K562 (cell line): ENCODE results near the gene TCF4. TPM values are rescaled to one million over a fixed set of nuclear protein-coding genes. Genes with fewer than 3 reads are reported as not detected.
A peak's percentile ranks its signal among the peaks of the same experiment; 100 is the strongest.

ENCODE experiments used
- ATAC-seq: fragments of 200-7000 bp; cut with Tn5 transposase; 3 replicates; pipeline ENCODE4 v1.9.1; 2020; ENCODE audit warnings: moderate library complexity
- BruUV-seq: library from RNA; stranded (reverse); fragments of 400-500 nt; replicated peaks from 2 replicates; lab custom pipeline; 2021; lab: Mats Ljungman, UMichigan
- CTCF ChIA-PET: fragments of 300-600 bp; formaldehyde crosslinking; extraction: SDS; loops from one replicate; lab custom pipeline; 2021; ENCODE audit warnings: low intra/inter-chr PET ratio; lab: Yijun Ruan, JAX
- POLR2A ChIA-PET: fragments of 300-600, 350-650 bp; sonication (Branson Sonifier 250); formaldehyde crosslinking; extraction: SDS; loops from one replicate; lab custom pipeline; 2021; ENCODE audit warnings: antibody characterized with exemption, inconsistent platforms; lab: Yijun Ruan, JAX
- DNase-seq, 4 experiments: peaks; one replicate each; pipeline versions ENCODE4 v3.0.0 to v3.0.0-alpha.2; 2011 to 2018; ENCODE audit warnings: low spot score in 3 of 4, mixed read lengths in 3 of 4; ENCODE audit errors: extremely low read depth in 1 of 4
- FAIRE-seq: peaks from 2 replicates; lab custom pipeline; 2011; peaks lifted over from hg19 to GRCh38; lab: Jason Lieb, UNC
- H2AFZ ChIP-seq: 2 replicates; pipeline ENCODE4 v1.6.0; 2011; ENCODE audit warnings: low read depth, low read length, control low read depth, inconsistent platforms
- H3K27ac ChIP-seq: fragments of 200-600 bp; 3 replicates; pipeline ENCODE4 v1.8.0; 2011; ENCODE audit warnings: low read depth, mild to moderate bottlenecking, control low read depth, inconsistent platforms, low read length, moderate library complexity, mixed read lengths; ENCODE audit errors: extremely low read depth
- H3K27me3 ChIP-seq, 2 experiments: fragments of 300-600 bp in 1 of 2; 2 replicates in 1 of 2; 3 replicates in 1 of 2; pipeline versions ENCODE4 v1.6.0 to v1.8.0; 2011; ENCODE audit warnings: inconsistent platforms in 2 of 2, low read length in 2 of 2, mild to moderate bottlenecking in 1 of 2, mixed read lengths in 1 of 2, moderate library complexity in 1 of 2; ENCODE audit not compliant: control insufficient read depth in 2 of 2, insufficient read depth in 2 of 2
- H3K36me3 ChIP-seq: fragments of 300-600 bp; 3 replicates; pipeline ENCODE4 v1.8.0; 2011; ENCODE audit warnings: mild to moderate bottlenecking, low read length, inconsistent platforms; ENCODE audit not compliant: control insufficient read depth, insufficient read depth
- H3K4me1 ChIP-seq, 2 experiments: fragments of 200-600 bp in 1 of 2; replicated peaks in 1 of 2; 2 replicates in 1 of 2; 3 replicates in 1 of 2; pipeline versions ENCODE4 v1.5.1 to v1.8.0; 2011; ENCODE audit warnings: inconsistent platforms in 2 of 2, low read length in 2 of 2, mild to moderate bottlenecking in 1 of 2, mixed read lengths in 1 of 2, moderate library complexity in 1 of 2; ENCODE audit not compliant: control insufficient read depth in 2 of 2, insufficient read depth in 2 of 2
- H3K4me2 ChIP-seq: 2 replicates; pipeline ENCODE4 v1.6.1; 2011; ENCODE audit warnings: low read length, control low read depth, inconsistent platforms, mixed read lengths; ENCODE audit not compliant: insufficient read depth
- H3K4me3 ChIP-seq: fragments of 200-600 bp; sonication (generic), shearing (Covaris generic); 2 replicates; pipeline ENCODE4 v1.5.1; 2016; ENCODE audit warnings: control low read depth, inconsistent platforms
- H3K79me2 ChIP-seq: fragments of 200-600 bp; 3 replicates; pipeline ENCODE4 v1.8.0; 2011; ENCODE audit warnings: low read length, inconsistent platforms; ENCODE audit not compliant: control insufficient read depth, insufficient read depth
- H3K9ac ChIP-seq, 2 experiments: 2 replicates each; pipeline versions ENCODE4 v1.6.0 to v1.6.1; 2011; ENCODE audit warnings: low read depth in 2 of 2, low read length in 2 of 2, control low read depth in 1 of 2, inconsistent platforms in 1 of 2, mild to moderate bottlenecking in 1 of 2, mixed read lengths in 1 of 2; ENCODE audit not compliant: insufficient read depth in 1 of 2
- H3K9me1 ChIP-seq: one replicate; pipeline ENCODE4 v1.6.0; 2011; ENCODE audit warnings: inconsistent platforms, mild to moderate bottlenecking, low read length, moderate library complexity; ENCODE audit not compliant: control insufficient read depth, insufficient read depth
- H3K9me3 ChIP-seq: replicated peaks from 2 replicates; pipeline ENCODE4 v1.5.1; 2011; ENCODE audit warnings: low read depth, low read length, inconsistent platforms; ENCODE audit not compliant: control insufficient read depth, insufficient read depth
- H4K20me1 ChIP-seq: replicated peaks from 2 replicates; pipeline ENCODE4 v1.6.1; 2011; ENCODE audit warnings: low read length, inconsistent platforms, mixed read lengths; ENCODE audit not compliant: control insufficient read depth, insufficient read depth
- BRF2 ChIP-seq: IDR thresholded peaks from 3 replicates; pipeline ENCODE4 v1.6.1; 2011; ENCODE audit warnings: borderline replicate concordance, mild to moderate bottlenecking; ENCODE audit not compliant: insufficient read length, insufficient read depth
- CC2D1A ChIP-seq: fragments of 450-650 bp; IDR thresholded peaks from 2 replicates; pipeline ENCODE4 v1.6.1; 2017; ENCODE audit warnings: mild to moderate bottlenecking
- CGGBP1 ChIP-seq: fragments of 250-450 bp; sonication (Bioruptor Pico); IDR thresholded peaks from 2 replicates; pipeline ENCODE4 v1.9.0; 2021; ENCODE audit warnings: mild to moderate bottlenecking
- ELK1 ChIP-seq: sonication (generic); formaldehyde crosslinking; IDR thresholded peaks from 2 replicates; pipeline ENCODE4 v1.8.1; 2022; ENCODE audit warnings: missing genetic modification reagents
- FOXJ2 ChIP-seq: fragments of 200-800 bp; sonication (Bioruptor generic); IDR thresholded peaks from 2 replicates; pipeline ENCODE4 v1.6.1; 2016; ENCODE audit warnings: missing genetic modification characterization, missing compliant biosample characterization
- FOXJ3 ChIP-seq: sonication (generic); formaldehyde crosslinking; IDR thresholded peaks from 2 replicates; pipeline ENCODE4 v1.4.0; 2020; ENCODE audit warnings: mild to moderate bottlenecking, missing genetic modification reagents
- FOXP4 ChIP-seq: sonication (generic); formaldehyde crosslinking; IDR thresholded peaks from 2 replicates; pipeline ENCODE4 v1.8.0; 2022; ENCODE audit warnings: mild to moderate bottlenecking, missing genetic modification reagents, borderline replicate concordance
- HIVEP1 ChIP-seq: fragments of 250-450 bp; sonication (Bioruptor Pico); IDR thresholded peaks from 2 replicates; pipeline ENCODE4 v1.4.0; 2020; ENCODE audit warnings: mild to moderate bottlenecking
- IRF1 ChIP-seq: sonication (generic); formaldehyde crosslinking; IDR thresholded peaks from 2 replicates; pipeline ENCODE4 v1.8.0; 2022; ENCODE audit warnings: missing genetic modification reagents, mild to moderate bottlenecking, borderline replicate concordance
- NR4A1 ChIP-seq, 2 experiments: fragments of 250-450 bp in 1 of 2; fragments of 450-650 bp in 1 of 2; sonication (Bioruptor Pico) in 1 of 2; IDR thresholded peaks; 2 replicates each; pipeline versions ENCODE4 v1.4.0 to v1.6.1; 2016 to 2020; ENCODE audit warnings: mild to moderate bottlenecking in 2 of 2, missing compliant biosample characterization in 1 of 2, missing genetic modification characterization in 1 of 2, moderate library complexity in 1 of 2
- RBFOX2 ChIP-seq: fragments of 200-400 bp; formaldehyde crosslinking; IDR thresholded peaks from 2 replicates; pipeline ENCODE4 v1.6.1; 2017; ENCODE audit warnings: low read depth, mild to moderate bottlenecking, low read length, moderate library complexity
- THAP7 ChIP-seq: fragments of 250-450 bp; sonication (Bioruptor Pico); IDR thresholded peaks from 2 replicates; pipeline ENCODE4 v1.5.0; 2021
- ZBTB17 ChIP-seq: fragments of 450-650 bp; formaldehyde crosslinking; IDR thresholded peaks from 2 replicates; pipeline ENCODE4 v1.4.0; 2020; ENCODE audit warnings: mild to moderate bottlenecking
- ZNF184 ChIP-seq: sonication (generic); formaldehyde crosslinking; IDR thresholded peaks from 2 replicates; pipeline ENCODE4 v1.5.0; 2020; ENCODE audit warnings: missing genetic modification reagents
- ZNF232 ChIP-seq: sonication (generic); formaldehyde crosslinking; IDR thresholded peaks from 2 replicates; pipeline ENCODE4 v1.8.0; 2022; ENCODE audit warnings: mild to moderate bottlenecking, missing genetic modification reagents
- ZNF41 ChIP-seq: fragments of 250-450 bp; sonication (Bioruptor Pico); conservative IDR thresholded peaks from 2 replicates; pipeline ENCODE4 v1.4.0; 2020; ENCODE audit warnings: mild to moderate bottlenecking
- WGBS: fragments of 100-300 bp; shearing (Covaris generic); methylation state at CpG from one replicate; pipeline ENCODE4 v1.1.6; 2016; ENCODE audit warnings: low coverage, mixed read lengths; ENCODE audit not compliant: insufficient coverage; ENCODE audit errors: missing lambda C conversion rate; 5-methylcytosine and 5-hydroxymethylcytosine counted together
- in situ Hi-C: fragments of 300-500 bp; cut with MboI; formaldehyde crosslinking; loops from 4 replicates; pipeline ENCODE4 v1.15.0; 2018; ENCODE audit warnings: inconsistent platforms, mixed read lengths
- intact Hi-C: fragments of 100-400 bp; cut with micrococcal nuclease; formaldehyde crosslinking; loops from 2 replicates; pipeline ENCODE4 v1.14.2; 2022
- polyA plus RNA-seq, 8 experiments: library from polyadenylated mRNA; depleted of rRNA in 4 of 8; stranded (reverse) in 5 of 8; unstranded in 3 of 8; fragments of >200 nt; fragmentation: Nextera tagmentation in 2 of 8; fragmentation: Illumina TruSeq in 1 of 8; extraction: Ambion mirVana in 2 of 8; extraction: Trizol in 1 of 8; gene quantifications; 2 replicates each; pipeline versions ENCODE4 v1.2.1 to v1.2.3, GENCODE V29; 2011 to 2014; ENCODE audit warnings: inconsistent platforms in 1 of 8, missing spikeins in 1 of 8
- total RNA-seq, 7 experiments: library from RNA; depleted of rRNA in 6 of 7; stranded (reverse); fragments of >200 nt in 6 of 7; fragmentation: Illumina TruSeq in 2 of 7; extraction: Trizol in 2 of 7; gene quantifications; 2 replicates each; pipeline versions ENCODE4 v1.2.1 to v1.2.3, GENCODE V29; 2011 to 2021; ENCODE audit warnings: low replicate concordance in 1 of 7

Gene TCF4
- total and polyA plus RNA-seq, 9 of the 15 experiments (the other 6 are each of a cell fraction or from before 2014, with no cell fraction given): 4.8 to 24.7 (median 15.2) TPM

GRCh38 chr18:55573386-55573785, 14.6 kb downstream of the TCF4 start:
- BruUV-seq: no TSS peak
- CTCF ChIA-PET: no interaction called here
- in situ Hi-C loops: no loop called here
- Histone ChIP-seq H3K9me1 (no peaks in the 10 kb centered on the region), H3K4me2 (no peak overlapping the region), H2AFZ (no peak overlapping the region), H3K4me1 (peaks cover 0 to 7% of the 10 kb centered on the region in 2 experiments; a peak in 2 of 5 replicates), H3K36me3 (0 out of 3 replicates have a peak, but pooled peaks cover 3% of the 10 kb centered on the region), H3K27me3 (no peaks in the 10 kb centered on the region), H4K20me1 (no peaks in the 10 kb centered on the region; the same call in 1 of the 2 replicates), H3K4me3 (no peak overlapping the region), H3K79me2 (peaks cover 12% of the 10 kb centered on the region; the same call in 1 of the 3 replicates), H3K27ac (no peak overlapping the region), H3K9me3 (no peaks in the 10 kb centered on the region), H3K9ac (no peak overlapping the region)
- POLR2A ChIA-PET: no interaction called here
- DNase-seq (no peak), FAIRE-seq (no peak), ATAC-seq (peak; percentile 57)
- intact Hi-C loops: no loop called here
- WGBS: 44% methylated on average over 1 of the region's 2 CpGs
- TF ChIP-seq CC2D1A (no peak), ZNF184 (no peak), RBFOX2 (no peak), FOXJ2 (tag) (no peak), HIVEP1 (no peak), IRF1 (CRISPR knock-in tag) (no peak), ZBTB17 (CRISPR knock-in tag) (no peak), CGGBP1 (CRISPR knock-in tag) (no peak), ELK1 (CRISPR knock-in tag) (no peak), BRF2 (no peak), FOXP4 (CRISPR knock-in tag) (no peak), ZNF232 (CRISPR knock-in tag) (no peak), FOXJ3 (CRISPR knock-in tag) (no peak), NR4A1 (CRISPR knock-in tag; IDR thresholded peaks at IDR 0.05) (no peak), NR4A1 (tag; IDR thresholded peaks at IDR 0.05) (no peak), ZNF41 (no peak), THAP7 (CRISPR knock-in tag) (no peak)
